NCI-H774 (cell line): ENCODE data around the gene RLF.
A peak's percentile ranks its signal among the peaks of the same experiment; 100 is the strongest.

Source experiments
- DNase-seq: peaks from one replicate; lab custom pipeline; 2025; lab: John Stamatoyannopoulos, UW

RLF gene

GRCh38 chr1:40161125-40161887, at the start of gene RLF:
RLF (plus strand) TSS chr1:40161387; CDS start chr1:40161400, 13 bp downstream.
- DNase-seq: peak; percentile 98

GRCh38 chr1:40114400-40114799, 46.8 kb upstream of the RLF start:
- no peak for DNase-seq

- no peak for DNase-seq
These were observed 41.1 kb upstream of the RLF start for GRCh38 chr1:40120128-40120527.

- no peak for DNase-seq
These were observed 38.3 kb upstream of the RLF start for GRCh38 chr1:40122855-40123254.

GRCh38 chr1:40130892-40131291, 30.3 kb upstream of the RLF start:
- no peak for DNase-seq

- DNase-seq: no peak
These were observed 28.5 kb upstream of the RLF start for GRCh38 chr1:40132383-40133311.

- no peak for DNase-seq
These were observed 27.9 kb upstream of the RLF start for GRCh38 chr1:40133312-40133665.

GRCh38 chr1:40133839-40134238, 27.3 kb upstream of the RLF start:
- no peak for DNase-seq

- no peak for DNase-seq
These were observed 20.8 kb upstream of the RLF start for GRCh38 chr1:40140211-40140973.

- DNase-seq: no peak
These were observed 19.2 kb upstream of the RLF start for GRCh38 chr1:40141878-40142535.

- peak; percentile 73 for DNase-seq
These were observed 17.2 kb upstream of the RLF start for GRCh38 chr1:40143891-40144575.

GRCh38 chr1:40151457-40152079, 9.6 kb upstream of the RLF start:
- DNase-seq: no peak

GRCh38 chr1:40153073-40153770, 8.0 kb upstream of the RLF start:
- peak; percentile 33 for DNase-seq

GRCh38 chr1:40155135-40155534, 6.1 kb upstream of the RLF start:
- no peak for DNase-seq

GRCh38 chr1:40155910-40156309, 5.3 kb upstream of the RLF start:
- DNase-seq: peak; percentile 29

GRCh38 chr1:40160806-40161124, 422 bp upstream of the RLF start:
- DNase-seq: no peak

- no peak for DNase-seq
These were observed 756 bp downstream of the RLF start for GRCh38 chr1:40161888-40162397.

GRCh38 chr1:40162753-40163441, 1.7 kb downstream of the RLF start:
- no peak for DNase-seq

GRCh38 chr1:40167317-40167716, 6.1 kb downstream of the RLF start:
- DNase-seq: no peak

- DNase-seq: no peak
These were observed 9.8 kb downstream of the RLF start for GRCh38 chr1:40171036-40171435.
